ENCODE measurements around the gene GMDS.

DNA sequence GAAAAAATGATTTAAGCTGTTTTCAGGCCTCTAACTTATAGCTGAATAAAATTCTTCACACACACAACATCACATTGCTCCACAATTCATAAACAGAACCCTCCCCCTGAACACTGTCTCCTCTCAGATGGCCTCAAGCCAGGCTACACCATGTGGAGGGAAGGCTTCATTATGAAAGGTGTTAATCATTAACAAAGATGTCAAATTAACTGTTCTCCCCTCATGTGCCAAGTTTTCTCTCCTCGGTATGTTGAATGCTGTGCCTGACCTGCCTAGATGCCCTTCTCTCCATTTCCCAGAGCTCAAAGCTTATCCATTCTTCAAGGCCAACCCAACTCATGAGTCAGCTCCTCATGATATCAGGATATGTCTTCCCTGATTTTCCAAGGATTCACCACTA, 210.4 kb downstream of the GMDS start:
- no peak for TF ChIP-seq POLR2A (IDR thresholded peaks at IDR 0.05)
- TF ChIP-seq, protein P1, sequence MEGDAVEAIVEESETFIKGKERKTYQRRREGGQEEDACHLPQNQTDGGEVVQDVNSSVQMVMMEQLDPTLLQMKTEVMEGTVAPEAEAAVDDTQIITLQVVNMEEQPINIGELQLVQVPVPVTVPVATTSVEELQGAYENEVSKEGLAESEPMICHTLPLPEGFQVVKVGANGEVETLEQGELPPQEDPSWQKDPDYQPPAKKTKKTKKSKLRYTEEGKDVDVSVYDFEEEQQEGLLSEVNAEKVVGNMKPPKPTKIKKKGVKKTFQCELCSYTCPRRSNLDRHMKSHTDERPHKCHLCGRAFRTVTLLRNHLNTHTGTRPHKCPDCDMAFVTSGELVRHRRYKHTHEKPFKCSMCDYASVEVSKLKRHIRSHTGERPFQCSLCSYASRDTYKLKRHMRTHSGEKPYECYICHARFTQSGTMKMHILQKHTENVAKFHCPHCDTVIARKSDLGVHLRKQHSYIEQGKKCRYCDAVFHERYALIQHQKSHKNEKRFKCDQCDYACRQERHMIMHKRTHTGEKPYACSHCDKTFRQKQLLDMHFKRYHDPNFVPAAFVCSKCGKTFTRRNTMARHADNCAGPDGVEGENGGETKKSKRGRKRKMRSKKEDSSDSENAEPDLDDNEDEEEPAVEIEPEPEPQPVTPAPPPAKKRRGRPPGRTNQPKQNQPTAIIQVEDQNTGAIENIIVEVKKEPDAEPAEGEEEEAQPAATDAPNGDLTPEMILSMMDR (IDR thresholded peaks at IDR 0.05): no peak
- TF ChIP-seq POLR2AphosphoS5 (IDR thresholded peaks at IDR 0.05; ENCODE audit: insufficient read depth in 1 of 2, low read depth in 1 of 2): no peak

Measured in vagina (tissue), 2 donors.